Measurements from ENCODE around the gene C2CD2.

DNA sequence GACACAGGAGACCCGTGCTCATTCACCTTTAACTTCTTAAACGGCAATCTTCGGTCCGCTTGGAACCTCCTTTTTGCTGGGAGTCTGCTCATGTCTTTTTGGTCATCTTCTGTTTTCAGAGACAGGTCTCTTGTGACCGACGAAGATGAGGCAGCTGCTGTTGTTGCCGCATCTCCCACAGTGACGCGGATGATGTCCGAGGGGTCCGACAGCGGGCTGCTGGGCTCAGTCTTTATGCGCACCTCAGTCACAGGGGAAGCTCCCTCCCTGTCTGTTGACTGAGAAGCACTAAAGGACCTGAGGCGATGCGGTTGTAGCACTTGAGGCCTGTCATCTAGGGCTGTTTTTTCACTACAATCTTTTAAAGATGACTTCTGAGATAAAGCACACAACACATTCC, 38.8 kb upstream of the C2CD2 start:
- TF ChIP-seq, protein P1, sequence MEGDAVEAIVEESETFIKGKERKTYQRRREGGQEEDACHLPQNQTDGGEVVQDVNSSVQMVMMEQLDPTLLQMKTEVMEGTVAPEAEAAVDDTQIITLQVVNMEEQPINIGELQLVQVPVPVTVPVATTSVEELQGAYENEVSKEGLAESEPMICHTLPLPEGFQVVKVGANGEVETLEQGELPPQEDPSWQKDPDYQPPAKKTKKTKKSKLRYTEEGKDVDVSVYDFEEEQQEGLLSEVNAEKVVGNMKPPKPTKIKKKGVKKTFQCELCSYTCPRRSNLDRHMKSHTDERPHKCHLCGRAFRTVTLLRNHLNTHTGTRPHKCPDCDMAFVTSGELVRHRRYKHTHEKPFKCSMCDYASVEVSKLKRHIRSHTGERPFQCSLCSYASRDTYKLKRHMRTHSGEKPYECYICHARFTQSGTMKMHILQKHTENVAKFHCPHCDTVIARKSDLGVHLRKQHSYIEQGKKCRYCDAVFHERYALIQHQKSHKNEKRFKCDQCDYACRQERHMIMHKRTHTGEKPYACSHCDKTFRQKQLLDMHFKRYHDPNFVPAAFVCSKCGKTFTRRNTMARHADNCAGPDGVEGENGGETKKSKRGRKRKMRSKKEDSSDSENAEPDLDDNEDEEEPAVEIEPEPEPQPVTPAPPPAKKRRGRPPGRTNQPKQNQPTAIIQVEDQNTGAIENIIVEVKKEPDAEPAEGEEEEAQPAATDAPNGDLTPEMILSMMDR (IDR thresholded peaks at IDR 0.05): no peak
- TF ChIP-seq POLR2A (IDR thresholded peaks at IDR 0.05): no peak
